ENCODE measurements around the gene CRADD.

- TF ChIP-seq CTCF (IDR thresholded peaks at IDR 0.05) (no peak), POLR2A (IDR thresholded peaks at IDR 0.05) (no peak)
Measured at GRCh38 chr12:93882763-93883162, 205.6 kb downstream of the CRADD start.
